CD14-positive monocyte (primary cell): Measurements from ENCODE around the gene FADS3. TPM values are rescaled to one million over a fixed set of nuclear protein-coding genes. Genes with fewer than 3 reads are reported as not detected.

Experiments used
- DNase-seq, 3 donors: peaks; one replicate each; pipeline ENCODE4 v3.0.0-alpha.2; 2011 to 2022
- H2AFZ ChIP-seq: 2 replicates; pipeline ENCODE4 v1.6.0; 2012; ENCODE audit warnings: mild to moderate bottlenecking, low read depth, low read length, inconsistent platforms; ENCODE audit not compliant: insufficient read depth, poor library complexity, severe bottlenecking
- H3K27ac ChIP-seq, 2 donors: 1 replicate in 1 of 2; 2 replicates in 1 of 2; pipeline ENCODE4 v1.5.1; 2012 to 2013; ENCODE audit warnings: low read length in 2 of 2, control low read depth in 1 of 2, inconsistent platforms in 1 of 2, low read depth in 1 of 2, mild to moderate bottlenecking in 1 of 2
- H3K27me3 ChIP-seq, 2 donors: one replicate each; pipeline versions ENCODE4 v1.6.0 to v1.6.1; 2011 to 2013; ENCODE audit warnings: low read length in 2 of 2; ENCODE audit not compliant: control insufficient read depth in 2 of 2, insufficient read depth in 2 of 2
- H3K36me3 ChIP-seq, 2 donors: replicated peaks in 1 of 2; 1 replicate in 1 of 2; 2 replicates in 1 of 2; pipeline versions ENCODE4 v1.5.1 to v1.6.1; 2012 to 2013; ENCODE audit warnings: low read length in 2 of 2, control low read depth in 1 of 2, inconsistent platforms in 1 of 2, mild to moderate bottlenecking in 1 of 2; ENCODE audit not compliant: insufficient read depth in 2 of 2, control insufficient read depth in 1 of 2
- H3K4me1 ChIP-seq, 2 donors: 1 replicate in 1 of 2; 2 replicates in 1 of 2; pipeline versions ENCODE4 v1.5.1 to v1.6.1; 2012 to 2013; ENCODE audit warnings: low read length in 2 of 2, control low read depth in 1 of 2, inconsistent platforms in 1 of 2, mild to moderate bottlenecking in 1 of 2, moderate library complexity in 1 of 2; ENCODE audit not compliant: insufficient read depth in 2 of 2, control insufficient read depth in 1 of 2
- H3K4me2 ChIP-seq: replicated peaks from 2 replicates; pipeline ENCODE3; 2012; ENCODE audit warnings: low read length, moderate library complexity, mild to moderate bottlenecking; ENCODE audit not compliant: poor library complexity, severe bottlenecking; ENCODE audit errors: extremely low read depth
- H3K4me3 ChIP-seq, 3 experiments: fragments of 200-600 bp in 1 of 3; sonication (generic) in 1 of 3; replicated peaks in 1 of 3; 1 replicate in 2 of 3; 2 replicates in 1 of 3; pipeline ENCODE4 v1.5.1; 2011 to 2013; ENCODE audit warnings: low read length in 3 of 3, mild to moderate bottlenecking in 3 of 3, control low read depth in 2 of 3, low read depth in 2 of 3, inconsistent platforms in 1 of 3, moderate library complexity in 1 of 3
- H3K79me2 ChIP-seq: 2 replicates; pipeline ENCODE4 v1.6.0; 2012; ENCODE audit warnings: mild to moderate bottlenecking, control low read depth, inconsistent platforms, low read length, moderate library complexity; ENCODE audit not compliant: insufficient read depth
- H3K9ac ChIP-seq: 2 replicates; pipeline ENCODE4 v1.6.0; 2017; ENCODE audit warnings: low read length, mild to moderate bottlenecking; ENCODE audit not compliant: insufficient read depth, poor library complexity, severe bottlenecking
- H3K9me3 ChIP-seq, 2 donors: replicated peaks in 1 of 2; 1 replicate in 1 of 2; 2 replicates in 1 of 2; pipeline versions ENCODE4 v1.5.1 to v1.6.1; 2012 to 2013; ENCODE audit warnings: low read length in 2 of 2, control low read depth in 1 of 2; ENCODE audit not compliant: control insufficient read depth in 1 of 2, insufficient read depth in 1 of 2
- H4K20me1 ChIP-seq: 2 replicates; pipeline ENCODE4 v1.6.0; 2012; ENCODE audit warnings: mild to moderate bottlenecking, low read length, control low read depth, moderate library complexity; ENCODE audit not compliant: insufficient read depth
- H3K27ac Mint-ChIP-seq, 7 donors: one replicate each; pipeline ENCODE4 v1.8.0; 2020; ENCODE audit warnings: mild to moderate bottlenecking in 7 of 7, mixed read lengths in 7 of 7, moderate library complexity in 6 of 7, inconsistent platforms in 2 of 7
- H3K27me3 Mint-ChIP-seq, 3 donors: one replicate each; pipeline ENCODE4 v1.8.0; 2021 to 2022; ENCODE audit warnings: low read depth in 3 of 3, mild to moderate bottlenecking in 3 of 3, mixed read lengths in 3 of 3, moderate library complexity in 3 of 3, inconsistent platforms in 1 of 3
- H3K36me3 Mint-ChIP-seq, 2 donors: one replicate each; pipeline ENCODE4 v1.8.0; 2020; ENCODE audit warnings: mixed read lengths in 2 of 2, inconsistent platforms in 1 of 2, mild to moderate bottlenecking in 1 of 2
- H3K4me1 Mint-ChIP-seq: one replicate; pipeline ENCODE4 v1.8.0; 2020; ENCODE audit warnings: mild to moderate bottlenecking, mixed read lengths
- H3K4me3 Mint-ChIP-seq, 2 donors: one replicate each; pipeline ENCODE4 v1.8.0; 2020; ENCODE audit warnings: mild to moderate bottlenecking in 2 of 2, mixed read lengths in 2 of 2, moderate library complexity in 1 of 2
- H3K9me3 Mint-ChIP-seq, 7 donors: one replicate each; pipeline ENCODE4 v1.8.0; 2020 to 2022; ENCODE audit warnings: mixed read lengths in 7 of 7, mild to moderate bottlenecking in 6 of 7, moderate library complexity in 6 of 7, inconsistent platforms in 2 of 7
- WGBS: methylation state at CpG from one replicate; pipeline ENCODE4 v1.1.5; 2013; ENCODE audit warnings: missing lambda C conversion rate; ENCODE audit not compliant: insufficient coverage; 5-methylcytosine and 5-hydroxymethylcytosine counted together
- intact Hi-C, 2 donors: fragments of 100-400 bp; cut with micrococcal nuclease; formaldehyde crosslinking; loops; one replicate each; pipeline versions ENCODE4 v1.15.0 to v1.15.1; 2023
- polyA plus RNA-seq, 3 donors: library from polyadenylated mRNA; depleted of rRNA in 1 of 3; unstranded in 2 of 3; stranded (reverse) in 1 of 3; fragments of 300-500 nt in 2 of 3; fragments of >200 nt in 1 of 3; fragmentation: Illumina TruSeq in 2 of 3; gene quantifications; 1 replicate in 2 of 3; 2 replicates in 1 of 3; pipeline ENCODE4 v1.2.3, GENCODE V29; 2012 to 2021
- TF ChIP-seq, protein P1 (sequence below): fragments of 200-600 bp; IDR thresholded peaks from one replicate; pipeline ENCODE4 v1.8.0; 2022; ENCODE audit warnings: antibody characterized with exemption, mild to moderate bottlenecking

The FADS3 gene
- polyA plus RNA-seq, 3 donors = 2.5 to 6.8 (median 5.8) TPM

DNA sequence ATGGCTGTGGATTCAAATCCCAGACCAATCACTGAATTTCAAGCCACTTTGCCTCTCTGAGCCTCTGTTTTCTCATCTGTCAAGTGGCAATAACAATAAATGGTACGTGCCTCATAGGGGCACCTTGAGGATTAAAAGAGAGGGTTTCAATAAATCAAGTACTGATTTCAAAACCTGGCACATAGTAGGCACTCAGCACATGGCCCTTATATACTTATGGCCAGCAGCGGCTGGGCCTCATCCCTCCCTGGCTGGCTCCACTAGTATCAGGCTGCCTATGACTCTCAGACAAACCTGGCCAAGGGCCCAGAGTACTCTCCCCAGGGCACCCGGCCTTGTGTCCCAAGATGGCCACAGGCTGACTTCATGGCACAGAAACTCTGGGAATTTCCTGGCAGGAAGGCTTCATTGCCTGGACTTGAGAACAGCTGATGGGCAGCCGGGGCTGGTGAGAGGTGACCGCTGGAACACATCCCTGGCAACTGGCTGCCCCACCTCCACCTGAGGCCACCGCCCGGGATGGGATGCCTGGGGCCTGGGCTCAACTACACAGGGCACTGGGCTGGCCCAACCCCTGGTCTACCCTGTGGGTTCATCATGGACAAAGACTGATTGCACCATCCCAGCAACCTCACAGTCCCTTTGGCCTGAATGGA, 3.4 kb downstream of the FADS3 start:
- TF ChIP-seq, protein P1, sequence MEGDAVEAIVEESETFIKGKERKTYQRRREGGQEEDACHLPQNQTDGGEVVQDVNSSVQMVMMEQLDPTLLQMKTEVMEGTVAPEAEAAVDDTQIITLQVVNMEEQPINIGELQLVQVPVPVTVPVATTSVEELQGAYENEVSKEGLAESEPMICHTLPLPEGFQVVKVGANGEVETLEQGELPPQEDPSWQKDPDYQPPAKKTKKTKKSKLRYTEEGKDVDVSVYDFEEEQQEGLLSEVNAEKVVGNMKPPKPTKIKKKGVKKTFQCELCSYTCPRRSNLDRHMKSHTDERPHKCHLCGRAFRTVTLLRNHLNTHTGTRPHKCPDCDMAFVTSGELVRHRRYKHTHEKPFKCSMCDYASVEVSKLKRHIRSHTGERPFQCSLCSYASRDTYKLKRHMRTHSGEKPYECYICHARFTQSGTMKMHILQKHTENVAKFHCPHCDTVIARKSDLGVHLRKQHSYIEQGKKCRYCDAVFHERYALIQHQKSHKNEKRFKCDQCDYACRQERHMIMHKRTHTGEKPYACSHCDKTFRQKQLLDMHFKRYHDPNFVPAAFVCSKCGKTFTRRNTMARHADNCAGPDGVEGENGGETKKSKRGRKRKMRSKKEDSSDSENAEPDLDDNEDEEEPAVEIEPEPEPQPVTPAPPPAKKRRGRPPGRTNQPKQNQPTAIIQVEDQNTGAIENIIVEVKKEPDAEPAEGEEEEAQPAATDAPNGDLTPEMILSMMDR = no peak
- Histone ChIP-seq H4K20me1 (no peaks in the 10 kb centered on the region), H3K27me3 (peaks cover 0 to 19% of the 10 kb centered on the region in 2 donors), H3K36me3 (no peaks in the 10 kb centered on the region), H3K4me2 (no peak overlapping the region), H3K4me3 (no peak overlapping the region), H3K27ac (no peak overlapping the region), H3K79me2 (no peaks in the 10 kb centered on the region), H3K9me3 (no peaks in the 10 kb centered on the region), H3K4me1 (peaks cover 12 to 17% of the 10 kb centered on the region in 2 donors), H3K9ac (no peak overlapping the region), H2AFZ (no peak overlapping the region)
- intact Hi-C loops = loop anchor here in 1 of 2 donors (10.0 kb wide), 1 partner anchor 83 kb away; no protein-coding TSS in a partner anchor
- no peak overlapping the region for H3K4me3 Mint-ChIP-seq
- peaks cover 9% of the 10 kb centered on the region for H3K4me1 Mint-ChIP-seq
- H3K36me3 Mint-ChIP-seq = no peaks in the 10 kb centered on the region
- H3K9me3 Mint-ChIP-seq = peaks cover 0 to 4% (median 2%) of the 10 kb centered on the region in 7 donors
- no peak overlapping the region for H3K27ac Mint-ChIP-seq
- H3K27me3 Mint-ChIP-seq = peaks cover 9 to 15% (median 14%) of the 10 kb centered on the region in 3 donors
- 98% methylated on average over 6 of the region's 7 CpGs for WGBS
- DNase-seq = no peak

DNA sequence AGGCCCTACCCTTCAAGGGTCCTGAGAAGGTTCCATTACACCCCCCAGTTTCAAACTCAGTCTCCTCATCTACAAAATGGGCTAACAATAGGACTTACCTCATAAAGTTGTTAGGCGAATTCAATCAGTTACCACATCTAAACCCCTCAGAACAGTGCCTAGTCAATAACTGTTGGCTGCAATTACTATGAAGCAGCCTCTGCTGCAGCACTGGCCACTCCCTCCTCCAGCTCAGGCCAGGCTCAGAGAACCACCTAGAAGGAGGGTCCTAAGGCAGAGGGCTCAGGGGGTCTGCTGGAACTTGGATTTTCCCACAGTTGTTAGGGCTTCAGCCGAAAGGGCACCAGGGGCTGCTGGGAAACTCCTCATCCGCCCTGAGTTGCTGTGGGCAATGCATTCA, 4.7 kb downstream of the FADS3 start:
- Mint-ChIP-seq H3K4me1 (peaks cover 9% of the 10 kb centered on the region), H3K27me3 (peaks cover 5 to 10% (median 5%) of the 10 kb centered on the region in 3 donors), H3K4me3 (no peak overlapping the region), H3K36me3 (no peaks in the 10 kb centered on the region), H3K27ac (no peak overlapping the region), H3K9me3 (peaks cover 0 to 4% (median 2%) of the 10 kb centered on the region in 7 donors)
- H3K27me3 ChIP-seq = peaks cover 0 to 9% of the 10 kb centered on the region in 2 donors
- 90% methylated on average over 3 of the region's 3 CpGs for WGBS
- no peak for DNase-seq
- TF ChIP-seq, protein P1 = no peak
- no peaks in the 10 kb centered on the region for H3K79me2 ChIP-seq
- H3K9me3 ChIP-seq = no peaks in the 10 kb centered on the region
- no peaks in the 10 kb centered on the region for H4K20me1 ChIP-seq
- no peak overlapping the region for H3K27ac ChIP-seq
- intact Hi-C loops = loop anchor here in 1 of 2 donors (10.0 kb wide), 1 partner anchor 82 kb away; no protein-coding TSS in a partner anchor
- no peak overlapping the region for H2AFZ ChIP-seq
- no peak overlapping the region for H3K9ac ChIP-seq
- no peak overlapping the region for H3K4me3 ChIP-seq
- H3K4me1 ChIP-seq = peaks cover 10 to 13% of the 10 kb centered on the region in 2 donors
- no peaks in the 10 kb centered on the region for H3K36me3 ChIP-seq
- H3K4me2 ChIP-seq = no peak overlapping the region
